SK-N-SH (cell line): ENCODE measurements around the gene RGS7.

Experiments used
- EP300 ChIP-seq, 2 experiments: IDR thresholded peaks; 2 replicates each; pipeline versions ENCODE4 v1.4.0 to v1.6.1; 2012; ENCODE audit warnings: borderline replicate concordance in 1 of 2, low read depth in 1 of 2, low read length in 1 of 2
- EZH2phosphoT487 ChIP-seq: fragments of 200-600 bp; sonication (generic); IDR thresholded peaks from 2 replicates; pipeline ENCODE4 v1.6.1; 2017; ENCODE audit warnings: low read depth, mixed run types, mild to moderate bottlenecking, antibody characterized with exemption, moderate library complexity, borderline replicate concordance
- FOXM1 ChIP-seq: IDR thresholded peaks from 2 replicates; pipeline ENCODE4 v1.4.0; 2012; ENCODE audit warnings: low read depth, mild to moderate bottlenecking
- GABPA ChIP-seq: IDR thresholded peaks from 2 replicates; pipeline ENCODE4 v1.4.0; 2012; ENCODE audit warnings: low read depth, mild to moderate bottlenecking
- JUND ChIP-seq: IDR thresholded peaks from 2 replicates; pipeline ENCODE4 v1.4.0; 2012
- POLR2AphosphoS5 ChIP-seq: IDR thresholded peaks from 2 replicates; pipeline ENCODE4 v1.6.1; 2012; ENCODE audit warnings: low read depth, low read length
- RAD21 ChIP-seq: IDR thresholded peaks from 2 replicates; pipeline ENCODE4 v1.6.1; 2012; ENCODE audit warnings: mild to moderate bottlenecking, low read length
- REST ChIP-seq: IDR thresholded peaks from 2 replicates; pipeline ENCODE4 v1.6.1; 2012; ENCODE audit warnings: mild to moderate bottlenecking, low read depth, low read length, moderate library complexity
- ZBTB33 ChIP-seq: IDR thresholded peaks from 2 replicates; pipeline ENCODE4 v1.4.0; 2012; ENCODE audit warnings: low read depth, borderline replicate concordance
- TF ChIP-seq, protein P1 (sequence below): fragments of 150-350 bp; IDR thresholded peaks from 2 replicates; pipeline ENCODE4 v1.6.1; 2017; ENCODE audit warnings: antibody characterized with exemption, low read length, low read depth, borderline replicate concordance
- TF ChIP-seq, protein P2 (sequence below): fragments of 200-600 bp; sonication (generic); IDR thresholded peaks from 2 replicates; pipeline ENCODE4 v1.6.1; 2017; ENCODE audit warnings: antibody characterized with exemption, mild to moderate bottlenecking, moderate library complexity

DNA sequence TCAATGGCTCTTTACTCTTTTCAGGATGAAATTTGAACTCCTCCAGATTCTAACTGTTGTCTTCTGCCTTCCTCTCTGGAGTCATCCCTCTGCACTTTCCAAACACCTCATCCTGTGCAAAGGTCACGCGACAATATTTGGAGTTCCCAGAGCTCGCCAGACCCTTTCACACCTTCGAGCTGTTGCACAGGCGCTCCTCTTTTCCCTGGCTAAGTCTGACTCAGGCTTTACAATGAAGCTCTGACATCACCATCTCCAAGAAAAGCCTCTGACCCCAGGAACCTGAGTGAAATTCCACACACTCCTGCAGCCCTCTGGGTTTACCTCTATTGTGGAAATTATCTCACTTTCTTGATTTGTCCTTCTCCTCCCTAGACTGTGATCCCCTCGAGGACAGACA lies 270.3 kb downstream of the RGS7 start:
- TF ChIP-seq FOXM1 = no peak
- TF ChIP-seq GABPA = no peak
- TF ChIP-seq, protein P1, sequence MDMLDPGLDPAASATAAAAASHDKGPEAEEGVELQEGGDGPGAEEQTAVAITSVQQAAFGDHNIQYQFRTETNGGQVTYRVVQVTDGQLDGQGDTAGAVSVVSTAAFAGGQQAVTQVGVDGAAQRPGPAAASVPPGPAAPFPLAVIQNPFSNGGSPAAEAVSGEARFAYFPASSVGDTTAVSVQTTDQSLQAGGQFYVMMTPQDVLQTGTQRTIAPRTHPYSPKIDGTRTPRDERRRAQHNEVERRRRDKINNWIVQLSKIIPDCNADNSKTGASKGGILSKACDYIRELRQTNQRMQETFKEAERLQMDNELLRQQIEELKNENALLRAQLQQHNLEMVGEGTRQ = no peak
- no peak for TF ChIP-seq EZH2phosphoT487
- TF ChIP-seq POLR2AphosphoS5 = no peak
- no peak for TF ChIP-seq REST
- TF ChIP-seq, protein P2, sequence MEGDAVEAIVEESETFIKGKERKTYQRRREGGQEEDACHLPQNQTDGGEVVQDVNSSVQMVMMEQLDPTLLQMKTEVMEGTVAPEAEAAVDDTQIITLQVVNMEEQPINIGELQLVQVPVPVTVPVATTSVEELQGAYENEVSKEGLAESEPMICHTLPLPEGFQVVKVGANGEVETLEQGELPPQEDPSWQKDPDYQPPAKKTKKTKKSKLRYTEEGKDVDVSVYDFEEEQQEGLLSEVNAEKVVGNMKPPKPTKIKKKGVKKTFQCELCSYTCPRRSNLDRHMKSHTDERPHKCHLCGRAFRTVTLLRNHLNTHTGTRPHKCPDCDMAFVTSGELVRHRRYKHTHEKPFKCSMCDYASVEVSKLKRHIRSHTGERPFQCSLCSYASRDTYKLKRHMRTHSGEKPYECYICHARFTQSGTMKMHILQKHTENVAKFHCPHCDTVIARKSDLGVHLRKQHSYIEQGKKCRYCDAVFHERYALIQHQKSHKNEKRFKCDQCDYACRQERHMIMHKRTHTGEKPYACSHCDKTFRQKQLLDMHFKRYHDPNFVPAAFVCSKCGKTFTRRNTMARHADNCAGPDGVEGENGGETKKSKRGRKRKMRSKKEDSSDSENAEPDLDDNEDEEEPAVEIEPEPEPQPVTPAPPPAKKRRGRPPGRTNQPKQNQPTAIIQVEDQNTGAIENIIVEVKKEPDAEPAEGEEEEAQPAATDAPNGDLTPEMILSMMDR = no peak
- TF ChIP-seq JUND = no peak
- no peak for TF ChIP-seq RAD21
- no peak for TF ChIP-seq EP300 (IDR thresholded peaks at IDR 0.05; ENCODE audit: borderline replicate concordance in 1 of 2, low read depth in 1 of 2, low read length in 1 of 2)
- no peak for TF ChIP-seq ZBTB33
